HG03095 (cell line): ENCODE data around the gene MCFD2.

Source experiments
- ATAC-seq: cut with Tn5 transposase; IDR thresholded peaks from one replicate; pipeline ENCODE4 v1.9.1; 2021; ENCODE audit warnings: moderate library complexity; ENCODE audit not compliant: unreplicated experiment

Gene MCFD2

DNA sequence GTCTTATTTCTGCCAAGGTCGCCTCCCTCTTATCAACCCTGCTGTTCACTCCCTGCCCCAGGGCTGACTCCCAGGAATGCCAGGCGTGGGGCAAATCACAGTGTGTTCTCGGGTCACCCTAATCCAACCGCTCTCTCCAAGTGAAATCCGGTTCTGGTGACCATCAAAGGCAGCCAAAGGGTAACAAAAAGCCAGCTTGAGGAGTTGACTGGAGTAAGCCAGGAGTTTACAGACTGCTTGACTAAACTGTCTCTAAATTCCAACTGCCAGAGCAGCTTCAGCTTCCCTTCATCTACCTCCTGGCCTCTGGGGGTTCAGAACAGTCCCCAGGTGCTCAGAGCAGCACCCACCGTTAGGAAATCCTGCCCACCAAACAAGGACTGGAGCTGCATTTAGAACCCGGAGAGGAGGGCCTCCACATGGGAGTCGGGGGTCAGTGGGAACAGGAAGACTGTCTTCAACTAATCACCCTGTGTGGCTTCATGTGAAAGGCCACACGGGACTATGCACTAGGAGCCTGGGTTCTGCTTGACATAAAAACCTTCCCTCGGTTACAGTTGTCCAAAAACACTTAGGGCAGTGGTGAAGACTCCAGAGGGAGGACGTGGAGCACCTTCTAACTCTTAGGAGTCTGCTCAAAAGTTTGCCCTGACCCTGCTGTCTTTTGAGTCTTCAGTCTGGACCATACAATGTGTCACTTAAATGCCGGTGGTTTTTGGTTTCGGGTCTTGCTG lies 24.2 kb upstream of the MCFD2 start:
- ATAC-seq, result no peak

DNA sequence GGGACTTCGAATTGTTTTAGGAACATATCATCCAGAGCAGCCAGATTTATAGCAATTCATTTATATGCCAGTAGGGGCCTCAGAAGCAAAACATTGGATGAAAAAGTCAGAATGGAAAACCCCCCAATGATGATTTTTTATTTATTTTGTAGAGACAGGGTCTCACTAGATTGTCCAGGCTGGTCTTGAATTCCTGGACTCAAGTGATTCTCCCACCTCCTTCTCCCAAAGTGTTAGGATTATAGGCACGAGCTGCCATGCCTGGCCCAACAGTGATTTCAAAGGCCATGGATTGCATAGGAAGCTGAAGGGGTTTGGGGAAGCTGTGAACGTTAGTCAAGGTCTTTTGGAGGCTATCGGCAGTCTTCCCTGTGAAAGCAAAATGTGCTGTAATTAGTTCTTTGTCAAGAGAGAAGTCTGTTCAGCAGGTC lies 21.9 kb upstream of the MCFD2 start:
- no peak for ATAC-seq

DNA sequence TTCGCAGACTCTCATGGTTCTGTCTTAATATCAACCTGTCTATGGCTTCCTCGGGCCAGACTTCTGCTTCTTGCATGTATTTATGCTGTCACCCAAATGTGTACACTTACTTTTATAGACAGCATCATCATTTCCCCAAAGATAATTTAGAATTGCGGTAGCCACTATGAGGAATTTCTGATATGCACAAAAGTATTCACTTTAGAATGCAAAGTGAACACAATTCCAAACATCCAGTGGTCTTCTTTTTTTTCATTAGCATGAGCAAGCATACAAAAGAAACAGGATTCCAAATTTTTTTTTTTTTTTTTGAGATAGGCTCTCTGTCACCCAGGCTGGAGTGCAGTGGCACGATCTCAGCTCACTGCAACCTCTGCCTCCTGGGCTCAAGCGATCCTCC lies 21.0 kb upstream of the MCFD2 start:
- no peak for ATAC-seq

DNA sequence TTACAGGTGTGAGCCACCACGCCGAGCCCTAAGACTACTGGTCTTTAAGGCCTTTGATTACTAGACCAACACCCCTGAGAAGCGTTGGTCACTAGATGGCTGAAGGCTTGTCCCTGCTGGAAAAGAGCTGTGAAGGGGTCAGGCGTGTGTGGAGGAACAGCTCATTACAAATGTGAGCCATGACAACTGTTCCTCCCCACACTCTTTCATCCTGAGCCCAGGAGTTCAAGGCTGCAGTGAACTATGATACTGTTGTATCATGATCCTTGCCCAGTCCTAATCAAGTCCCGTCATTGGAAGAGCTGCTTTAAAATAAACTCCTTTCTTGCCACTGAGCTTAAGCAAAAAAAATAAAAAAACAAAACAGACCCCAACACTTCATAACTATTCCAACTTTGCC lies 19.5 kb upstream of the MCFD2 start:
- no peak for ATAC-seq

DNA sequence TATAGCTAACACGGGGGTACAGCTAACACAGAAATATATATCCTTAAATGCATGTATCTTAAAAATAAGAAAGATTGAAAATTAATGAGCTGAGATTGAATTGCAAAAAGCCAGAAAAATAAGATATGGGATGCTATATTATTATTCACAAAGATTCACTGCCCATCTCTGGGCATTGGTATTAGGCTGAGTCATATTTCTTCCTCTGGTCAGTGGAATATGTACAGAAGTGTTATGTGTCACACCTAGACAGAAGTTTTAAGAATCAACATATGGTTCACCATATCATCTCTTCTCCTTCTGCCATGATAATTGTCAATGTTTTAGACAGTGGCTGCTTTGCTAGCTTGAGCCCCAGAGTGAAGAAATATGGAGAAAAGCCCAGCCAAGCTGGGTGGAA lies 14.0 kb upstream of the MCFD2 start:
- ATAC-seq, result no peak

DNA sequence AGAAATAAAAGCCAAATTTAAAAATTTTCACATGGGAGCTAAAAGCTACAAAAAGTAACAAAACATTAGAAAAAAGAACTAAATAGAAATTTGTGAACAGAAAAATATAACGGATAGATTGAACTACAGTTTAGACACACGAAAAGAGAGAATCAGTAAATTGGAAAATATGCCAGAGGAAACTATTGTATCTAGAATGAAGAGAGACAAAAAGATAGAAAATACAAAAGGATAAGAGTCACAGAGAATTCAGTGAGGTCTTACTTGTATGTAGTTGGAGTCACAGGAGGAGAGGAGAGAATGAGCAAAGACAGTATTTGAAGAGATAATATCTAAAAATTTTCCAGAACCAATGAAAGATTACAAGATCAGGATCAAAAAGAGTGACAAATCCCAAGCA lies 11.3 kb upstream of the MCFD2 start:
- ATAC-seq, result no peak

DNA sequence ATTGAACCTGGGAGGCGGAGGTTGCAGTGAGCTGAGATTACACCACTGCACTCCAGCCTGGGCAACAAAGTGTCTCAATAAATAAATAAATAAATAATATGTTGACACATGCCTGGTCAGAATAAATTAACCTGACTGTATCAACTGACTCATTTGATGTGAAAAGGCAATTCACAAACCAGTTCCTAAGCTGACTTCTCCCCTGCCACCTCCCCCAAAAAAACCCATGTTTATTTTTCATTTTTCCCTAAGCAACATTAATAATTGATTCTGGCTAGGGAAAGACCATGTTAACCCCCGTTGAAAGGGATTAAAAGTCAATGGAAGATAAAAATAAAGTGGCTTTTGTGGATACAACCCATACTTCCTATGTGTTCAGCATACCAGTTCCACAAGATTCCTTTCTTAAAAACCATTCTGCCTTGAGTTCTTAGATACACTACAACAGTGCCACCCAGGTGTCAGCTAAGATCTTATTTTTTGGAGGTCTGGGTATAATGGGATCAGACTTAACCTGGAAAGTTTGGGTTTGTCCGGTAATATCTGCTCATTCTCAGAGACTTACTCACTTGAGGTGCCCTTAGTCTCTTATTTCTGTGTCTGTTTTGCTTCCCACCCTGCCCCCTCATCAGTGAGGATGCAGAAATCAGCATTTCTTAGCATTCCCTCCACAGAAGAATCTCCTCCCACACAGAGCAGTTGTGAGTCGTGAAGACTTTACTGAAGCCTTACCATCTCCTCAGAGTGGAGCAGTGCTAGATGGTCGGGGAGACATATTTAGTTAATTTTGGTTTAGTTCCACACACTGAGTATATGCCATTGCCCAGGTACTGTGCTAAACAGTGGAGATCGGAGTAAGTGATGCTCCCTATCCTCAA lies 10.1 kb upstream of the MCFD2 start:
- ATAC-seq, result no peak

DNA sequence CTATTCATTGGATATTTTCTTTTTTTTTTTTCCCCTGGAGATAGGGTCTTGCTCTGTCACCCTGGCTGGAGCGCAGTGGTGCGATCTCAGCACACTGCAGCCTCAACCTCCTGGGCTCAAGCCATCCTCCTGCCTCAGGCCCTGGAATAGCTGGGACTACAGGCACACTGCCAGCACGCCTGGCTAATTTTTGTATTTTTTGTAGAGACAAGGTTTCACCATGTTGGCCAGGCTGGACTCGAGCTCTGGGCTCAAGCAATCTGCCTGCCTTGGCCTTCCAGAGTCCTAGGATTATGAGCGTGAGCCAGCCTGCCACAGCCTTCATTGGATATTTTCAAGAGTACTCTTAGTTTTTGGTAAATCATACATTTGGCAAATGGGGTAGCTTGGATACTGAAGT lies 9.0 kb upstream of the MCFD2 start:
- no peak for ATAC-seq

DNA sequence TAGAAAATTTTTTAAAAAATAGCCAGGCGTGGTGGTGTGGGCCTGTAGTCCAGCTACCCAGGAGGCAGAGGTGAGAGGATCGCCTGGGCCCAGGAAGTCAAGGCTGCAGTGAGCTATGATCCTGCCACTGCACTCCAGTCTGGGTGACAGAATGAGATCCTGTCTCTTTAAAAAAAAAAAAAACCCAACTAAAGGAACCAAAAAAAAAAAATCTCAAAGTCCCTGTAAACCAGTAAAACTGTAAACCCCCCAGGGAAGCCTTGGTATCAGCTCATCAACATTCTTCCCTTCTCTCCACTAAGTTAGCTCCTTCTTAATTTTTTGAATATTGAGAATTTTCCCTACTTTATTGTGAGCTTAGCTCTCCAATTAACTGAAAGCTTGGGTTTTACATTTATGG lies 8.4 kb upstream of the MCFD2 start:
- no peak for ATAC-seq

DNA sequence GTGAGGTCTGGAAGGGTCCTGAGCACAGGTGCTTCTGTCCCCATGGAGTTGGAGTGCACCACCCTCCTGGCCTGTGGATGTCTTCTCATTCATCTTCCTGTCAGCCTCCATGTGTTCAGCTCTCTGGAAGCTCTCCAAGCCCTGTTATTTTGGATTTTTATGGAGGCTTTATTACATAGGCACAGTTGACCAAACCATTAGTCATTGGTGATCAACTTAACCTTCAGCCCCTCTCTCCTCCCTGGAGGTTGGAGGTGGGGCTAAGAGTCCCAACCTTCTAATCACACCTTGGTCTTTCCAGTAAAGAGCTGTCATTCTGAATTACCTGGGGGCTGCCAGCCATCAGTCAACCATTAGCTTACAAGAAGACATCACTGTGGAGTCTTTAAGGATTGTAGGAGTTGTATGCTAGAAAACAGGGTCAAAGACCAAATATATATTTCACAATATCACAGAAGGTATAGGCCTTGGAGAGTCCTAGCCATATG lies 7.5 kb upstream of the MCFD2 start:
- ATAC-seq, result no peak

DNA sequence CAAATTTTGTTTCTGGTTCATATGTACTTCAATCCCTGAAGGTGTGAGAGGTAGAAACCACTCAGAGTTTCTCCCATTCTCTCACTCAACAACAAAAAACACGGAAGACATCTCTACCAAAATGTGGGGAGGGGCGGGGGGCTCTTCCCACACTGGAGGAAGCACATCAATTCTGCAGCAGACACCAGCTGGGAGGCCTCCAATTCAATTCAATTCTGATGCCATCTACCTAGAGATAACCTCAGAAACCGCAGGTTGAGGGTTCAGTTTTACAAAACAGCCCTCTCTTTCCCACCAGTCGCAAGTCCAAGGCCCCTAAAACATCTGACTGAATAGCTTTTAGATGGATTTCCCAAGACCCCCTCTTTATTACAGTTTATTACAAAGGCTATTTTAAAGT lies 7.0 kb upstream of the MCFD2 start:
- no peak for ATAC-seq

DNA sequence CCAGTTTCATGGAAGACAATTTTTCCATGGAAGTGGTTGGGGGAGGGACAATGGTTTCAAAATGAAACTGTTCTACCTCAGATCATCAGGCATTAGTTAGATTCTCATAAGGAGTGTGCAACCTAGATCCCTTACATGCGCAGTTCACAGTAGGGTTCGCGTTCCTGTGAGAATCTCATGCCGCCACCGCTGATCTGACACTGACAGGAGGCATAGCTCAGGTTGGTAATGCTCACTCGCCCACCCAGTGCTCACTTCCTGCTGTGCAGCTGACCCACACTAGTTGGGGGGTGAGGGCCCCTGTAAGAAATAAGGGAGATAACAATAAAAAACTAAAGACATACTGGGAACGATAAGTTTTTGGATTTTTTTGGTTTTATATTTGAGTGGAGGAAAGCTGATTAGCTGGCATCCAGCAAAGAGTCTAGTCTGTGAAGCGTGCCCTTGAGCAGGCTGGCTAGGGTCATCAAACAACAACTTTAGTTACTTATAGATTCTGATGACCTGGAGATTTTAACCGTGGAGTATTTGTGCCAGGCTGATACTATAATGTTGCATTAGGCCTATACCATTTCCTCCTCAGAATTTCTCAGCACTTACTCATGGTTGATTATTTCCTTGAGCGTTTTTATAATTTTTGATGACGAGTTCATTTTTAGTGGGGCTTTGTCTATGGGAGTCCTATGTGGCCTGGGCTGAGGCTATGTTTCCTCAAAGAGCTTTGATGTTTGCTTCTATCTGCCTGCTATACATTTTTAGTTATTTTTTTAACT lies 6.3 kb upstream of the MCFD2 start:
- no peak for ATAC-seq

DNA sequence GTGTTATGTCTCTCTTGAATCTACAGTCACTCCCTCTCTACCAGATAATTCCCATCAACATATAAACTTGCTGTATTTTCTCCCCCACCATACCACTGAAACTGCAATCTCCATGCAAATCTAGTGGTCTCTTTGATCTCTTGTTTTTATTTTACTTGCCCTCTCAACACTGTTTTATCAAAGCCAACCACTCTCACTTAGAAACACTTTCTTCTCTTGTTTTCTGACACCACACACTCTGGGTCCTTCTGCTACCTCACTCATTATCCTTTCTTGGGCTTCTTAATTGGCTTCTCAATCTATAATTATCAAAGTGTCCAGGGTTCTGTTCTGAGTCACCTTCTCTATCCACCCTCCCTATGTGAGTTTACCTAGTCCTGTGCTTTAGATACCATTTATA lies 2.0 kb upstream of the MCFD2 start:
- ATAC-seq, result no peak

DNA sequence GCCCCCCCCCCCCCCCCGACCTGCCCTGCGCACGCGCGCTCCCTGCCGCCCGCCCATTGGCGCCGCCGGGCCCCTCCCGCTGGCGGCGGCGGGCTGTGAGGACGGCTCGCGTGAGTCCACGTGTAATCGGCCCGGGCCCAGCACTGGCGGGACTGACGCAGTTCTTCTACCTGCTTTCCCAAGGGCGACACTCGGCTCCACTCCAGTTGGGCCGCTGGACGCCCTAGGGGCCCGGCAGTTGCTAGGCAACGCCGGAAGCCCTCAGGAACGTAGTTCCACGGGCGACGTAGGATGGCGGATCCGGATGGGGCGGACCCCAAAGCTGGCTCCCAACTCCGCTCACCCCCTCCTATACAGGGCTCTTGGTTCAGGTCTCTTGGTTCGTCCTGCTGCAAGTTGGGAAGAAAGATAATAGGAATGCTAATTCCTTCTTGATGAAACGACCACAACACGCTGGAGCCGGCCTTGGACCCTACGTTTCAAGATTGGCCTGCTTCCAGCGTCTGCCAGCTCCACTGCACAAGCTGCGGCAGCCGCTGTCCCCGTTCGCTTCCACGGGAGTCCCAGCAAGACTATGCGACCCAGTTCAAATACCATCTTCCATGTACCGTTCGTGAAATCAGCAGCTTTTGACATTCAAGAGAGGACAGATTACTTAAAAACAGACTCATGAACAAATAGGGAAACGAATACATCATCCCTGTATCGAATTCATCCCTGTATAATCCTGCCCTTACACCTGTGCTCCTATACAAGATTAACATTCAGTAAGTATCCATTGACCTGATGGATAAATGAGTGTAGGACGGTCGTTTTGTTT lies 415 bp upstream of the MCFD2 start:
- ATAC-seq, result peak; percentile 88

DNA sequence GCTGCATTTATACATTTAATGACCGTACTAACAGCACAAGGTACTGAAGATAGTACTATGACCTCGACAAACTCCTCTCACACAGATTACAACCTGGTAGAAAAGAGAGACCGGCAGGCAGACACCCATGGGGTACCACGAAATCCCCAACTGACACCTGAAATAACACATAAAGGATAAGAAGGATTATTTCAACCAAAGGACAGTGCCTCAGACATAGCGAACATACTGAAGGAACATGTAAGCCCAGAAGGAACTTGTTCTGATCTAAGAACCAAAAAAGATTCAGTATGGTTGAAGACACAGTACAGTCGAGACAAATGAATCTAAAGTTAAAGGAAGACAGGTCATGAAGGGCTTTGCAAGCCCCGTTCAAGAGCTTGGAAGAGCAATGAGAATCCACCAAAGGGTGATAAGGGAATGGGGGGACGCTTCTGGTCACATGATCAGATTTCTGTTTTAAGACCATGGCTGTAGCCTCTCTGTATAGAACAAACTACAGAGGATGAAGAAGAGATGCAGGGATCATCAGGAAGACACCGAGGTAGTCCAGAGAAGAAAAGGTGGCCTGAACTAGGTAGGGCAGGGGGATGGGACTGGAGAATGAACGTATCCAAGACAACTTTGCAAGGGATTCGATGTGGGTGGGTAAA lies 902 bp downstream of the MCFD2 start:
- no peak for ATAC-seq

DNA sequence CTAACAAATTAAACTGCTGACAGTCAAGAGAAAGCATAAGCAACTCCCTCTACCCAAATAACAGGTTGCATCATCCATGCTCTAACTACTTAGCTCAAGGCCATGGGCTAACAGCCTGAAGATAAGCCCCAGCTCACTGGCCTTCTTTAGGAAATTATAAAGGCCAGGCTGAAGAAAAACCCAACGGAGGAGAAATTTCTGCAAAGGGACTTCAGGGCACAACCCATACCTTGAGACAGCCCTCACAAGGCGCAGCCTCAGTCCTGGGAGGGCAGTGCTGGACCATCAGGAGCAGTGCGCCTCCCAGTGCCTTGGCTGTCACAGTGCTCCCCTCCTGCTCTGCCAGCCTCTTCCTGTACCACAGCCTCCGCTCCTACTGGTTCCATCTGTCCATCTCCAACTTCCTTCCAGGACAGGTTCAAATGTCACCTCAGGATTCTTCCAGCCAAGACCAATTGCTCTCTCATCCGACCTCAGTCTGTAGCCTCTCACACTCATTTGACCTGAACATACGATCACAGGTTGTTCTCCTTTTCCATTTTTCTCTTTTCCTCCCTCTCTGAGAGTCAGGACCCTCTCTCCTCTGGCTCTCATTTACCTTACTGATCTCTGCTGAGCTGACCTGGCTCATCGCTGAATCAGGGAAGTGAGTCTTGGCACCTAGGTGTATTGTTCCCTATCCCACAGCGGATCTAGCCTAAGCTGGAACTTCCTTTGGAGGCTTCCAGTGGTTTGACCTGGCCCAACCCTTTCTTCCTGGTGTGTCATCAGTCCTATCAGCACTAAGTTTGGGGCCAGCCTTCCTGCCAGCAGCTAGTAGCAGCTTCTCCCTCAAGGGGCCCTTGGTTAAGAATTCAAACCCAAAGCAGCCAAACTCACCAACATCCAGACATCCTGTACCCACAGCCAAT lies 1.9 kb downstream of the MCFD2 start:
- ATAC-seq, result no peak

DNA sequence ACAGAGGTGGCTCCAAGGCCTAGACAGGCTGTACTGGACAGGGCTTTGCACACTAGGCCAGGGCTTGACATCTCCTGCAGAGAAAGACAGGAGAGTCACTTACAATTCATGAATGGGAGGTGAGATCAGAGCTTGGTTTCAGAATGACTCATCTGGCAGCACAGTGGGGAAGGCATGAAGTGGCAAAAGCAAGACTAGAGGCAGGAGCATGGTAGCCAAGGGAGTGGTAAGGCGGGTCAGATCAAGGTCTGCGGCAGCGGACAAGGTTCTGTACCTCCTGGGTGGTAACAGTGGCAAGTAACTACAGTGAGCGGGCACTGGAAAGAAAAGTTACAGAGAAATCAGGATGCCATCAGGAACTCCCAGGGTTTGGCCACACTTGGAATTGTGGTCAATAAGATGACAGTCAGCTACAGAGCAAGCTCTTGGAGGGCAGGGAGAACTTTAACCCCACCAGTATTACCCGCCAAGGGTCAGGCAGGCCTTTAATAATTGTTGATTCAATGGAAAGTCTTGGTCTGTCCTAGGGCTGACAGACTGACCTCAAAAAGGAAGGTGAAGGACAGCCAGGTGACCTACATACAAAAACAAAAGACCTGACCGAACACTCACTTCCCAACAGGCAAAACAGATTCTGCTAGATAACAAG lies 5.7 kb downstream of the MCFD2 start:
- peak; percentile 81 for ATAC-seq

DNA sequence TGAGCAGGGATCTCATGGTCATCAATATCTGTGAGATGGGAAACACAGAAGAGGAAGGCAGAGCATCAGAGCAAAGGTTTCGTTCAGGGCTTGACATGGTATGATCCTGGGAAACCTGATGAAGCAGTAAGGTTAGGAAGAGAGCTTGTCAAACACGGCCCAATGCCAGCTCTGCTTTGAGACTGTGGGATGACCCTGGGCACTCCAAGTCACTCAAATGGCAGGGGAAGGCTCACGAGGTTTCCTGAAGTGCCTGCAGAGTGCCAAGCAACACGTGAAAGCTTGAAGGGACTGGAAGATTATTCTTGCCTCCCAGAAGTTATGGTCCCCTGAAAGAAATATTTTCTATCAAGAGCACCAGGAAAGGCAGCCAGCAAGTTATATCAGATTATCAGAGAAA lies 6.5 kb downstream of the MCFD2 start:
- ATAC-seq, result no peak
